SK-N-SH treated with all-trans-retinoic acid at 6 μM for 48 hours (cell line): ENCODE data around the gene NKX6-2.

Experiments used
- ATAC-seq: fragments of 200-7000 bp; cut with Tn5 transposase; 3 replicates; pipeline ENCODE4 v1.9.1; 2020; ENCODE audit warnings: mild to moderate bottlenecking, moderate library complexity
- ARNTL ChIP-seq: fragments of 450-650 bp; formaldehyde crosslinking; IDR thresholded peaks from 2 replicates; pipeline ENCODE4 v1.5.0; 2020; ENCODE audit warnings: low read depth, mild to moderate bottlenecking, moderate library complexity, borderline replicate concordance
- BACH2 ChIP-seq: fragments of 250-450 bp; sonication (Bioruptor Pico); IDR thresholded peaks from 2 replicates; pipeline ENCODE4 v1.9.0; 2021; ENCODE audit warnings: mild to moderate bottlenecking, borderline replicate concordance
- CSDC2 ChIP-seq: fragments of 250-450 bp; sonication (Bioruptor Pico); IDR thresholded peaks from 2 replicates; pipeline ENCODE4 v1.5.0; 2020; ENCODE audit warnings: mild to moderate bottlenecking, moderate library complexity
- CSRNP3 ChIP-seq: fragments of 250-450 bp; sonication (Bioruptor Pico); IDR thresholded peaks from 2 replicates; pipeline ENCODE4 v1.5.1; 2021; ENCODE audit warnings: mild to moderate bottlenecking, moderate library complexity
- ESRRG ChIP-seq: fragments of 250-450 bp; sonication (Bioruptor Pico); IDR thresholded peaks from 2 replicates; pipeline ENCODE4 v1.6.1; 2021; ENCODE audit warnings: mild to moderate bottlenecking
- GLIS3 ChIP-seq: fragments of 250-450 bp; sonication (Bioruptor Pico); IDR thresholded peaks from 2 replicates; pipeline ENCODE4 v1.5.0; 2020; ENCODE audit warnings: mild to moderate bottlenecking, moderate library complexity
- ISL1 ChIP-seq: fragments of 250-450 bp; sonication (Bioruptor Pico); IDR thresholded peaks from 2 replicates; pipeline ENCODE4 v2.1.2; 2022; ENCODE audit warnings: mild to moderate bottlenecking, moderate library complexity
- OSR1 ChIP-seq: fragments of 250-450 bp; sonication (Bioruptor Pico); IDR thresholded peaks from 2 replicates; pipeline ENCODE4 v1.8.0; 2022; ENCODE audit warnings: moderate library complexity, mild to moderate bottlenecking, inconsistent platforms
- PATZ1 ChIP-seq: fragments of 250-450 bp; sonication (Bioruptor Pico); IDR thresholded peaks from 2 replicates; pipeline ENCODE4 v1.8.0; 2020; ENCODE audit warnings: mild to moderate bottlenecking, moderate library complexity, borderline replicate concordance
- POU6F1 ChIP-seq: fragments of 250-450 bp; sonication (Bioruptor Pico); IDR thresholded peaks from 2 replicates; pipeline ENCODE4 v1.8.0; 2021; ENCODE audit warnings: low read depth, mild to moderate bottlenecking, moderate library complexity, borderline replicate concordance
- PPARA ChIP-seq: fragments of 250-450 bp; sonication (Bioruptor Pico); IDR thresholded peaks from 2 replicates; pipeline ENCODE4 v1.5.0; 2020; ENCODE audit warnings: mild to moderate bottlenecking, borderline replicate concordance
- RARB ChIP-seq: fragments of 250-450 bp; sonication (Bioruptor Pico); IDR thresholded peaks from 2 replicates; pipeline ENCODE4 v1.8.0; 2021; ENCODE audit warnings: mild to moderate bottlenecking, moderate library complexity
- SNAI2 ChIP-seq: fragments of 250-450 bp; sonication (Bioruptor Pico); IDR thresholded peaks from 2 replicates; pipeline ENCODE4 v1.5.0; 2020; ENCODE audit warnings: mild to moderate bottlenecking, moderate library complexity
- TCF4 ChIP-seq: fragments of 250-450 bp; sonication (Bioruptor Pico); IDR thresholded peaks from 2 replicates; pipeline ENCODE4 v1.8.0; 2021; ENCODE audit warnings: mild to moderate bottlenecking, moderate library complexity, borderline replicate concordance
- TOX ChIP-seq: fragments of 250-450 bp; sonication (Bioruptor Pico); IDR thresholded peaks from 2 replicates; pipeline ENCODE4 v1.8.0; 2021; ENCODE audit warnings: mild to moderate bottlenecking, moderate library complexity, borderline replicate concordance
- TSHZ2 ChIP-seq: fragments of 250-450 bp; sonication (Bioruptor Pico); IDR thresholded peaks from 2 replicates; pipeline ENCODE4 v1.5.0; 2020; ENCODE audit warnings: mild to moderate bottlenecking, moderate library complexity
- ZC3H10 ChIP-seq: fragments of 250-450 bp; sonication (Bioruptor Pico); IDR thresholded peaks from 2 replicates; pipeline ENCODE4 v1.5.1; 2021; ENCODE audit warnings: mild to moderate bottlenecking, moderate library complexity
- ZFP3 ChIP-seq: fragments of 250-450 bp; sonication (Bioruptor Pico); IDR thresholded peaks from 2 replicates; pipeline ENCODE4 v1.5.0; 2020; ENCODE audit warnings: mild to moderate bottlenecking, moderate library complexity
- ZFP30 ChIP-seq: fragments of 450-650 bp; formaldehyde crosslinking; IDR thresholded peaks from 2 replicates; pipeline ENCODE4 v1.5.0; 2022; ENCODE audit warnings: mild to moderate bottlenecking, moderate library complexity
- ZNF565 ChIP-seq: fragments of 450-650 bp; formaldehyde crosslinking; conservative IDR thresholded peaks from 2 replicates; pipeline ENCODE4 v1.5.0; 2020; ENCODE audit warnings: low read depth, mild to moderate bottlenecking, moderate library complexity
- ZNF70 ChIP-seq: fragments of 450-650 bp; formaldehyde crosslinking; IDR thresholded peaks from 2 replicates; pipeline ENCODE4 v1.5.0; 2020; ENCODE audit warnings: mild to moderate bottlenecking, moderate library complexity

NKX6-2 gene

GRCh38 chr10:132768346-132769248, 17.4 kb downstream of the NKX6-2 start (continued):
- TF ChIP-seq RARB (CRISPR knock-in tag) = no peak
- TF ChIP-seq ZNF565 (CRISPR knock-in tag) = no peak
- TF ChIP-seq ZFP3 = no peak
- TF ChIP-seq ZFP30 (CRISPR knock-in tag) = no peak
- no peak for TF ChIP-seq TOX (CRISPR knock-in tag)

- no peak for ATAC-seq
- TF ChIP-seq BACH2 = no peak
- TF ChIP-seq TOX (CRISPR knock-in tag) = no peak
- no peak for TF ChIP-seq ARNTL (CRISPR knock-in tag)
- no peak for TF ChIP-seq PATZ1 (CRISPR knock-in tag)
Measured at GRCh38 chr10:132766291-132766690, 19.7 kb downstream of the NKX6-2 start.

- no peak for ATAC-seq
- TF ChIP-seq GLIS3 (no peak), ZFP3 (no peak), TCF4 (no peak), ZFP30 (CRISPR knock-in tag) (no peak), TSHZ2 (CRISPR knock-in tag) (no peak), BACH2 (no peak), OSR1 (CRISPR knock-in tag) (no peak), ZNF70 (CRISPR knock-in tag) (no peak), ISL1 (no peak), ZC3H10 (CRISPR knock-in tag) (no peak), POU6F1 (CRISPR knock-in tag) (no peak), ZNF565 (CRISPR knock-in tag) (no peak), ARNTL (CRISPR knock-in tag) (no peak), ESRRG (CRISPR knock-in tag) (no peak), CSRNP3 (CRISPR knock-in tag) (no peak), CSDC2 (CRISPR knock-in tag) (no peak)
Measured at GRCh38 chr10:132765435-132765834, 20.5 kb downstream of the NKX6-2 start.

GRCh38 chr10:132764108-132764507, 21.8 kb downstream of the NKX6-2 start:
- no peak for ATAC-seq
- TF ChIP-seq TSHZ2 (CRISPR knock-in tag) (no peak), SNAI2 (CRISPR knock-in tag) (no peak), POU6F1 (CRISPR knock-in tag) (no peak), OSR1 (CRISPR knock-in tag) (no peak), GLIS3 (no peak), ARNTL (CRISPR knock-in tag) (no peak), CSDC2 (CRISPR knock-in tag) (no peak), PPARA (CRISPR knock-in tag) (no peak), ZFP30 (CRISPR knock-in tag) (no peak), ZFP3 (no peak), TOX (CRISPR knock-in tag) (no peak)
